Epidermal melanocyte (primary cell): ENCODE data around the gene VIL1.

Experiments used
- DNase-seq: peaks from one replicate; pipeline ENCODE4 v3.0.0; 2011; ENCODE audit warnings: low spot score; ENCODE audit not compliant: insufficient read length

VIL1 gene

DNA sequence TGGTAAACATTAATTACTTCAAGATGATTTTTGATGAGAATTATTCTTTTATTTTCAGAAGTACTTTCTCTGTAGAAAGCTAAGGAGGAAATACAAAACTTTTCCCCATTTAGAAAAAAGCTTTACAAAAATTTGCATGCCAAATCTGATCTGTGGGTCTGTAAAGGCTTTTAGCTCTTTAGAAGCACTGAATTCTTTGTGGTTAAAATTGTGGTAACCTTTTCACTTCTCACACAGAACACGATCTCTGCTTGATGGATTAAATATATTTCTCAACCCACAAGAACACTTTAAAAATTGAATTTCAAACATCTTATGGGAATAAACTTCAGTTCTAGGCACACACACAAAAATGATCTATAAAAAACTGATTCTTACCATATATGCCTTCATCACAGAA lies 63.7 kb downstream of the VIL1 start:
- no peak for DNase-seq

DNA sequence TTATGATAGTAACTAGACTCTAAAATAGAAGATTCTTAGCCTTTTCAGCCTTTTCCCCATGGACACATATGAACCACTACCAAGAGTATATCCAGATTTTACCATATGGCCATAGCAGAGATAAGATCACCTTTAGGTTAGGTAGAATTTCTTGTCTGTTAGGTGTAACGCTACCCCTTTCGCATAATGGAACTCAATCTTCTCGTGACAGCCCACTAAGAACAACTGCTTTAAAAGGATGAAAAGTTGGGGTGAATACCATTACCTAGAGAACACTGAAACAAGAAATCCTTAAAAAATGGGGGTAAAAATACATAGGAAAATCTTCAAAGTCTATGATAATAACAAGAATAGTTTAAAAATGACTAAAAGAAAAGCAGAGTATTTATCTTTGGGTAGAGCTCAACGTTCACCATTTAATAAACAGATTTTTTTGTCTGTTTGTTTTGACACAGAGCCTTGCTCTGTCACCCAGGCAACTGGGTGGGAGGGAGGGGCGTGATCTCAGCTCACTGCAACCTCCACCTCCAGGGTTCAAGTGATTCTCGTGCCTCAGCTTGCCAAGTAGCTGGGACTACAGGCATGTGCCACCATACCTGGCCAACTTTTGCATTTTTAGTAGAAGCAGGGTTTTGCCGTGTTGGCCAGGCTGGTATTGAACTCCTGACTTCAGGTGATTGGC lies 67.2 kb downstream of the VIL1 start:
- no peak for DNase-seq

DNA sequence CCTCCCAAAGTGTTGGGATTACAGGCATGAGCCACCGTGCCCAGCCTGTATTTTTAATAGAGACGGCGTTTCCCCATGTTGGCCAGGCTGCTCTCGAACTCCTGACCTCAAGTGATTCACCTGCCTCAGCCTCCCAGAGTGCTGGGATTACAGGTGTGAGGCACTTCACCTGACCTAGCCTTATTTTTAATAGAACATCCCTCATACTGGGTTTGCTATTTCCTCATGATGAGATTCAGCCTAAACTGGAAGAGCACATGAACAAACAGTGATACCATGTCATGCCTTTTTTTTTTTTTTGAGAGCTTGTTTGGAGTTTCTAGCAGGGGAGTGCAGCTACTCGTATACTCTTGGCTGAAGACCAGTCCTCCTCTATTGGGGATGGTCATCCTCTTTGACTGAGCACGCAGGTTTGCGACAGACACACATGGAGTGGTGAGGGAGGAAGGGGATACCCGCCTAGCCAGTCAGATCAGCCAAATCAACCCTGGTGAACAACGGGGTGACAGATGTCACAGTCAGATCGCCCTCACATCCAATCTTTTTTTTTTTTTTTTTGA lies 81.7 kb downstream of the VIL1 start:
- DNase-seq = no peak

DNA sequence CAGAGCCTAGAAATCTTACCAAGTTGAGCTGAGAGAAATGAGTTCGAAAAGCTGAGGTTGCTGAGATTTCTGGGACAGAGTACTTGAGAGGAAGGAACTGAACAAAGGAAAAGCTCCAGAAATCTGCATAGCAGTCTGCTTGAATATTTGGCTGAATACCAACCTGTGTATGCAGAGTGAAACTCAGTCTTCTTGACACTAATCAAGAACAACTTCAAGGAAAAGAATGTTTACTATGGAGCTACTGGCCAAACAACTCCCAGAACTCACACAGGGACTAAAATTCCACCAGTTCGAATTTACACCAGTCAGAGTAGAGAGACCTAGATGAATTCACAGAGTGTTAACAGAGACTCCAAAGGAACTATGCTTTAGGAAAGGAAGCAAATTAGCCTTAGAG lies 82.7 kb downstream of the VIL1 start:
- no peak for DNase-seq
